ENCODE measurements around the gene KRT2. TPM values are rescaled to one million over a fixed set of nuclear protein-coding genes. Genes with fewer than 3 reads are reported as not detected.

Gene KRT2
- total RNA-seq, 1 donor from 2014 or later, result not detected

DNA sequence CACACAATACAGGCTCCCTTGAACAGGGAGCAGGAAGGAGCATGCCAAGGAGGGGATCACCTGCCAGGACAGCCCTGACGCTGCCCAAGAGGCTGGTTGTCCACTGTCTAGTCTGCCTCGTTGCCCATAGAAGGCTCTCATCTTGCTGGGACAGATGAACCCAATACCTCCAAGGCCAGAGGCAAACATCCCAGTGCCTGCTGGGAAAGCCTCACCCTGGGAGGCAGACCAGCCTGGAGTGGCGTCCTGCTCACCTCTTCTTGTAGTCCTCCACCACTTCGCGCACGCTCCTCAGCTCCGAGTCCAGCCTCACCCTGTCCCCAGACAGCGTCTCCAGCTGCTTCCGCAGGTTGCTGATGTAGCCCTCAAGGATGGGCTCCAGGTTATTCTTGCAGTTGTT lies 36.1 kb downstream of the KRT2 start:
- no peaks in the 10 kb centered on the region for H3K36me3 Mint-ChIP-seq
- H3K4me1 Mint-ChIP-seq, result no peaks in the 10 kb centered on the region
- peaks cover 74% of the 10 kb centered on the region for H3K27me3 Mint-ChIP-seq (ENCODE audit: low read depth)
- DNase-seq (ENCODE audit: low spot score in 2 of 2, unreplicated experiment in 2 of 2), result no peak
- no peaks in the 10 kb centered on the region for H3K9me3 Mint-ChIP-seq
- H3K27ac Mint-ChIP-seq, result no peak overlapping the region
- no peak for TF ChIP-seq CTCF (IDR thresholded peaks at IDR 0.05; ENCODE audit: unreplicated experiment)
- H3K4me3 Mint-ChIP-seq, result no peak overlapping the region

DNA sequence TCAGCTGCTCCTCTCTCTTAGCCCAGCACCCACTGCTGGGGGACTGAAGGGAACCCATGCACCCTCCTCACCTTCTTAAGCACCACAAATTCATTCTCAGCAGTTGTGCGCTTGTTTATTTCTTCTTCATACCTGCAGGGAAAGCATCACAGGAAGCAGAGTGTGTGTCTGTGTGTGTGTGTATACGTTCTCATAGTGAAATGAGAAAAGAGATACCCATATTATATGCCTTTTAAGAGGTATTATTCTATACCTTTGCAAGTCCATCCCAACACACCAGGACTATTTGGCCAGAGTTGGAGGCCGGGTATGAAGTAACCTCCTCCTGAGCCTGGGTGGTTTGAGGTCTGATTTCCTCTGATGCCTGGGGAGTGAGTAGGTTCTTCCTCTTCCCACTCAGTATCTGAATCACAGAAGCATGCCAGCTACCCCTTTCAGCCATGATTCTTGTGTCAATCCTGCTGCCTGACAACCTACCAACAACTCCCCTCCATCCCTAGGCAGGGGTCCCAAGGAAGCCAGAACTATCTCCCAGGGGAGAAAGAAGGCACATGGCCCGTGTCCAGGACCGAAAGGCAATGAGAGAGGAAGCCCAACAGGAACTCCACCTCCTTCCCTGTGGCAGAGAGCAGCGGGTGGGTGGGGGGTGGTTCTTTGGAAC lies 36.7 kb downstream of the KRT2 start:
- Mint-ChIP-seq H3K4me3 (no peak overlapping the region), H3K27ac (no peak overlapping the region), H3K36me3 (no peaks in the 10 kb centered on the region), H3K4me1 (no peaks in the 10 kb centered on the region), H3K27me3 (ENCODE audit: low read depth) (peaks cover 74% of the 10 kb centered on the region), H3K9me3 (no peaks in the 10 kb centered on the region)
- no peak for DNase-seq (ENCODE audit: low spot score in 2 of 2, unreplicated experiment in 2 of 2)
- TF ChIP-seq CTCF (IDR thresholded peaks at IDR 0.05; ENCODE audit: unreplicated experiment), result no peak

GRCh38 chr12:52614381-52615207 lies 37.4 kb downstream of the KRT2 start:
- Mint-ChIP-seq H3K27ac (no peak overlapping the region), H3K4me3 (no peak overlapping the region), H3K4me1 (no peaks in the 10 kb centered on the region), H3K36me3 (no peaks in the 10 kb centered on the region), H3K27me3 (ENCODE audit: low read depth) (peaks cover 77% of the 10 kb centered on the region), H3K9me3 (no peaks in the 10 kb centered on the region)
- TF ChIP-seq CTCF (IDR thresholded peaks at IDR 0.05; ENCODE audit: unreplicated experiment), result no peak
- DNase-seq (ENCODE audit: low spot score in 2 of 2, unreplicated experiment in 2 of 2), result peak in 1 of 2 experiments; percentile 36

DNA sequence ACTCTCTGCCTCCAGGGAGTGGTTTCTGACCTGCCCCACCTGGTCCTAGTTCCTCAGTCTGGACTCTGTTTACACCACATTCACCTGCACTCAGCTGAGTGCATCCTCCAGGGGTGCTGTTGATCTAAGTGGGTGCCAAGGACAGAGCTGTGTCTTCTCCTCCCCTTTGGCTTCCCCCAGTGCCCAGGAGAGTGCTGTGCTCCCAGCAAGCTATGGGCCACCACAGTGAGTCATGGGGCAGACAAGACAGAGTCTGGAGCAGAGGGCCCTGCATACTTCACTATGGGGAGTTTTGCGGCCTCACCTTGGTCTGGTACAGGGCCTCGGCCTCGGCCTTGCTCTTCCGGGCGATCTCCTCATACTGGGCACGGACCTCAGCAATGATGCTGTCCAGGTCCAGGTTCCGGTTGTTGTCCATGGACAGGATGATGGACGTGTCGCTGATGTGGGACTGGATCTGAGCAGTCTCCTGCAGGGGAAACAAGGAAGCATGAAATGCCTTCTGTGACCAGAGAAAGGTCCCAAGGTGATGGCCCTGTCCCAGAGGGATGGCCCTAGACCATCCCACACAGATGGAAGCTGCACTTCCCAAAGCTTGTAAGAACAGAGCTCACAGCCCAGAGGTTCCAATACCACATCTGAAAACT lies 38.5 kb downstream of the KRT2 start:
- peak in 1 of 2 experiments; percentile 30 for DNase-seq (ENCODE audit: low spot score in 2 of 2, unreplicated experiment in 2 of 2)
- Mint-ChIP-seq H3K4me3 (no peak overlapping the region), H3K27ac (no peak overlapping the region), H3K4me1 (no peaks in the 10 kb centered on the region), H3K27me3 (ENCODE audit: low read depth) (peaks cover 78% of the 10 kb centered on the region), H3K36me3 (no peaks in the 10 kb centered on the region), H3K9me3 (no peaks in the 10 kb centered on the region)
- no peak for TF ChIP-seq CTCF (IDR thresholded peaks at IDR 0.05; ENCODE audit: unreplicated experiment)

GRCh38 chr12:52612431-52613383 lies 39.3 kb downstream of the KRT2 start:
- Mint-ChIP-seq H3K27me3 (ENCODE audit: low read depth) (peaks cover 82% of the 10 kb centered on the region), H3K4me1 (no peaks in the 10 kb centered on the region), H3K9me3 (no peaks in the 10 kb centered on the region), H3K36me3 (no peaks in the 10 kb centered on the region), H3K27ac (no peak overlapping the region), H3K4me3 (no peak overlapping the region)
- DNase-seq (ENCODE audit: low spot score in 2 of 2, unreplicated experiment in 2 of 2), result no peak
- no peak for TF ChIP-seq CTCF (IDR thresholded peaks at IDR 0.05; ENCODE audit: unreplicated experiment)
